Stimulated activated CD4-positive, alpha-beta T cell treated with anti-CD3 and anti-CD28 coated beads, Interleukin-2, amount 100 ng/mL, for 24 hours (primary cell): Measurements from ENCODE around the gene HMGB1.

ENCODE experiments used
- DNase-seq, 2 donors: peaks; one replicate each; pipeline ENCODE4 v3.0.0-alpha.2; 2020

Gene HMGB1

DNA sequence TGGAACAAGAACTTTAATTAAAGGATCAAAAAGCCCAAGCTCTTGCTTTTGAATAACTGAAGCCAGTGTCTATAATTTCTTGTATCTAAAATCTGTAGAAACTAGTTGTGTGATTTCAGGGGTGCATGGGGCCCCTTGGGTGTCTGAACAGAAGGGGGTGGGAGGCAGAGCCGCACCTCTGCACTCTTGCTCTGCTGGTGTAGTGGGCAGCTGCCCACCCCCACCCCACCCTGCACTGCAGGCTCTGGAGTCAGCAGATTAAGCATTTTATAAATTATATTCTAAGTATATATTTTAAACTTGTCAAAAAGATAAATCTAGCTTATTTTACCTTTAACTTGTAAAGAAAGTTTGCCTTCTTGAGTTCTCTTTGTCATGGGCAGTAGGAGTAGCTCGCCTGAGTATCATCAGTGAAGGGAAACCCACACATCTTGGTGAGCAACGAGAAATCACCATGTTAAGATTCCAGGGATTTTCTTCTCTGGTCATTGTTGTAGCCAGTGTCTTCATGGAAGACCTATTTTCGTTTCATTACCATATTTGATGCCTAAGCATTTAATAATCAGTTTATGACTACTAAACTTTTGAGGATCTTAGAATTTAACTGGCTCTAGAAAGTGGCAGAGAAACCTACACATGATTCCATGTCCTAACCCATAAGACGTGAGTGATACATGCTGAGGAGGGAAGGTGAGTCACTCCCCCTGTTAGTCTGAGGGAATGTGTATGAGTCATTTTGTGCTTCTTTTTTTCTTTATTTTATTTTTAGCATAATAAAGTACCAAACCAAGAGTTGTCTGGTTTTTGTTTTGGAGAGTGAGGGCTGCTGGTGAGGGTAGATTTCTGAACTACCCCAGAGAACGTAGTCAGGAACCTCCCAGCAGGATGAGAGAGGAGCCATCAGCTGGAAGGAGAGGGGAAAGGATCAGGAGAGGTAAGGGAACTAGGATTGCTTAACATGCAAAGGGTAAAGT is 35.7 kb downstream of the HMGB1 start:
- DNase-seq, result peak in 1 of 2 donors; percentile 52

DNA sequence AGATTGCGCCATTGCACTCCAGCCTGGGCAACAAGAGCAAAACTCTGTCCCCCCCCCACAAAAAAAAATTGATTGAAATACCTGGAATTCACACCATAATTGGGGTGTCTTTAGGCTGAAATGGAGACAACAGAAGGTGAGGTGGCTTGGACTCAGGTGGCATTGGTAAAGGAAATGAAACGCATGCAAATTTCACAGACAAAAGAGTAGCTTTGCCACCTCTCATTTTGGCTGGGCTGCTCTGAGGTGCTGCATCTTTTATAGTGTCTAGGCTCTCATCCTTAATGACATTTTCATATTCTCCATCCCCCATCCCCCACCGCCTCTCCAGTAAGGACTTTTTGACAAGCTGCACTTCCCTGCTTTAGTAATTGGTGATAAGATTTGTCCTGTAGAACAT is 36.5 kb downstream of the HMGB1 start:
- DNase-seq, result no peak

DNA sequence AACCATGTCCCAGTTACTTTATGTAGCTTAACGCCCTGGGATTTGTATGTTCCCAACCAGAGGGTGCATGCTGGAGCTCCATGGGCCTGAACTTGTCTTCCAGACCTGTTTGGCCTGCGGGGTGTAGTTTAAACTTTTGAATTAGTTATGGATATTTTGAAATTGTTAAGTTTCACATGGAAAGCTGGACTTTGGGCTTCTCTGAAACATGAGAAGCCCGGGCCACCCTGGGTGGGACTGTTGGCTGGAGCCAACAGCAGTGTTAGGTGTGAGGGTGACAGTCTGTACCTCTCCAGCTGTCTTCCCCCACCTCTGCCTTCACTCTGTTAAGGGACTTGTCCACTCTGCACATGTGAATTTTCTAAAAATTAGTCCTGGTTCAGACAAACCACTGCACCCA is 41.8 kb downstream of the HMGB1 start:
- no peak for DNase-seq

DNA sequence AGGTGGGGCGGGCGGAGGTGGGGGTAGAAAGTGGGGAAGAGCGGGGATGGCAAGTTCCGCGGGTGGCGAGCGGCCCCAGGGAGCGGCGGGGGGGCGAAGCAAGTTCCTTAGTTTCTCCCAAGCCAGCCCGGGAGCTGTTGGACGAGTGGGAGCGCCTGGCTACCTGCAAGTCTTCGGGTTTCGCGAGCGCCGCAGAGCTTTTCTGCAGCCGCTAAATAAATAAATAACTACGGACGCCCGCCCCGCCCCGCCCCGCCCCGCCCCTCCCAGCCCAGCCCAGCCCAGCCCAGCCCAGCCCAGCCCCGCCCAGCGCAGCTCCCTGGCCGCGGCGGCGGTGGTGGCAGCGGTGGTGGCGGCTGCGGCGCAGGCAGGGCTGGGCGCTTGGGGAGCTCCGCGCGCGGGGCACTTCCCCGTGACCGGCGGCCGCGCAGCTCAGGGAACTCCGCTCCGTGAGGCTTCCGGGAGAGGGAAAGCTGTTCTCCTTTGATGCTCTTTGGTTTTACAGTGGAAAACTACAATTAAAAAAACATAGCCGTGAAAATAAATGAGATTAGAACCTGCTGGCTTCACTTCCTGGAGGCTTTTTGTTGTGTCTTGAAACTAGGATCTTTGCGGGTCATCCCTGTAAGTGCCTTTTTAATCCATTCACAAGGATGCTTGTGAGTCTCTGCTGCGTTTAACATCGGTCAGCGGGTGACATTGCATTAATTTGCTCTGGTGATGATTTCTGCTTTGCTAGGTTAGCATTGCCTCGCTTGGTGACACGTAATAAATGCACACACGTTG is 43.5 kb downstream of the HMGB1 start, which contains the start of gene UBE2L5:
UBE2L5 (plus strand) TSS at position 440 of the 786 bp plus-strand sequence. CDS start 5,498 bp downstream, outside the sequence.
- peak; percentile 72 to 78 for DNase-seq

DNA sequence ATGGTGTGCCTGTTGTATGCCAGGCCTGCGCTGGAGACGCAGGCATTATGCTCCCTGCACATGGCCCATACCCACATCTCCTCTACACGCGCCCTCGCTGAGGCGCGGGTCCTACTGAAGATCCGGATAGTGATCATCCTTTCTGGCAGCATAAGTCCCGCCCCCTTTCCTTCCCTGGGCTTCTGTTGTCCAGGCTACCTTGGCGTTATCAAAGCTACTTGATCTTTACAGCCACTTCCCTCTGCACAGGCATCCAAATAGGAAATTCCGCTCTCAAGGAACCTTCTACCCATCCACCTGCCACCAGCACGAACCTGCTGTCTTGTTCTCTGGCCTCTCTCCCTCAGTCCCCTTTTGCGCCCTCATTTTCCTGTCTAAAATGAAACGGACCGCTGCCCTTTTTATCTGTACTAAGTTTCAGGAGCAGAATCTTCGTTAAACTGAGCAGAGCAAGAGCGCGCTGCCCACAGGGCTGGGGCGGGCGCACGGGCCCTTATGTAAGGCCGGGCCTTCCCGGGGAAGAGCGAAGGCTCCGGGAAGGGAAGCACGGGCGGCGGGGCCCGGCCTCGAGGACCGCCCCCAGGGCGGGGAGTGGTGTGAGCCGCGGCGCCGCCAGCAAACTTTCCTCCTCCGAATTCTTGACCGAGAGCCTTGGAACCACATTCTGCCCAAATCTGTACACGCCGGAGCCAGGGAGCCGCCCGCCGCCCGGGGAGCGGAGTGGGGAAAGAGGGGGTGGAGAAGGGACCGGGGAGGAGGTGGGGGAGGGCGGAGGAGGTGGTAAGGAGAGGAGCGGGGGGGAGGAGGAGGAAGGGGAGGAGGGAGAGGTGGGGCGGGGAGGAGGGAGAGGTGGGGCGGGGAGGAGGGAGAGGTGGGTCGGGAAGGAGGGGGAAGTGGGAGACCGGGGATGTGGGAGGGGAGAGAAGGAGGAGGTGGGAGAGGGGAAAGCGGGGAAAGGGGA is 44.4 kb downstream of the HMGB1 start:
- peak; percentile 32 to 53 for DNase-seq

DNA sequence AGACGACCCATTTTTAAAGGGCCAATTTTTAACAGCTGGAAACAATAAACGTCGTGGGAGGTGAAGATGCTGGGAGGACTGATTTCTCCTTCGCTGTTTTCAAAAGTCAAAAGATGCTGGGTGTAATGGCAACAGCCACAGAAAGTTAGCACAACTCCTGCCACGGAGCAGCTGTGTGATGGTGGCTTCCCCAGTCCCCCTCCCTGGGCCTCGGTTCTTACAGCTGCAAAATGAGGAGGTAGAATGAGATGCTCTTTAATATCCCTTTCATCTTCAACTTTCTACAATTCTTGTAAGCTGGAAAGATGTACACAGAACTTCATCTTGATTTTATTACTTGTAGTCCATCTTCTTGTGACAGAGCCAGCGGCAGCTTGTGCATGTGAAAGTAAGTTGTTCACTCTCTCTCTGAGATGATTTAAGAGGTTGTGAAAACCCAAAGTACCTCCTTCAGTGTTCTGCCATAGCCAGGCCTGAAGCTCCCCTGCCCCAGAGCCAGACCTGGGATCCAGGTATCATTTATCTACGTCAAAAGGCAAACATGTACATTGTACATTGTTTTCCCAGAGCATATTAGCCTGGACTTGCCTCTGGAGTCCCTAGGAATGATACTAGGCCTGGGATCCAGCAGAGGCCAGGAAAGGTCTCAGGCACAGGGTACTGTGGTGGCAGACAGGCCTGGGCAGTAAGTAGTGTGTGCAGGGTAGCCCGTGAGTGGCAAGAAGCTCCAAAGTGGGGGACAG is 46.8 kb downstream of the HMGB1 start:
- no peak for DNase-seq

DNA sequence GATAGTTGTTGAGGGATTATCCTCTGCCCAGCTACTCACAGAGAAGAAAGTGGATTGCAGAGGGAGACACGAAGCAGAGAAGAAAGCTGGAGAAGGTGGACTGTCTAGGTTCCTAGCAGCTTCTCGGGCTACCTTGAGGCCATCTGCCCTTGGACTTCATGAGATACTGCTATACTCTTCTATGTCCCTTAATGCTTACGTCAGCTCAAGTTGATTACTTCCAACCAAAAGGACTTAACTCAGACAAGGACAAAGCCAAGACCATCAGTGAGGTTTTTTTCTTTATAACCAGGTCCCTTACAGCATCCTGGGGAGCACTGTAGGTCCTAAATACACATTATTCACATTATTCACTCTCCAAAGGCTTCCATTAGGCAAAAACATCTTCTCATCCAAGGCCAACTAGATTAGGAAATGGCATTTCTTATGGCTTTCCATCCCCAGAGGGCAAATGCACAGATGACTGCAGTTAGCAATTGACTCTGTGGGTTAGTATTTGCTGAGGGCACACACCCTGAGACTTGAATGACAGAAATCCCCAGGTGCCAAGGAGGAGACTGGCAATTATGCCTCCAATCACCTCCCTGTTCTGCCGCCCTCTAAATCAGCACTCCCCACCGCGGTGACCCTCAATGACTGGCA is 47.5 kb downstream of the HMGB1 start:
- DNase-seq, result no peak

DNA sequence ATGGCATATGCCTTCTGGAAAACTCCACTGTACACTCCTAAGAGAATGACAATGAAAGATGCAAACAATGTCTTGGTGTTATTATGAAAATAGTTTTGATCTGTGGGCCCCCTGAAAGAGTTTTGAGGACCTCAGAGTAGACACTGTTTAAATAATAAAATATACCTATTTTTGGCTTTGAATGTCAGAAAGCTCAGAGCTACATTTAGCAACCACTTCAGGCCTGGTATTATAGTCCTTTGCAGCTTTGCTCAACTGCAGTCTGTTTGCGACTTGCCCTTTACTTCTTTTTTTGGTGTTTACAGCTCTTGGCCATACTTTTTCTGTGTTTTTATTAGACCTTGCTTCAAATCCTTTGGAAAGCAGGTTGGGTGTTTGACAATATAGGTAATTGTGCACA is 49.3 kb downstream of the HMGB1 start:
- DNase-seq, result no peak

DNA sequence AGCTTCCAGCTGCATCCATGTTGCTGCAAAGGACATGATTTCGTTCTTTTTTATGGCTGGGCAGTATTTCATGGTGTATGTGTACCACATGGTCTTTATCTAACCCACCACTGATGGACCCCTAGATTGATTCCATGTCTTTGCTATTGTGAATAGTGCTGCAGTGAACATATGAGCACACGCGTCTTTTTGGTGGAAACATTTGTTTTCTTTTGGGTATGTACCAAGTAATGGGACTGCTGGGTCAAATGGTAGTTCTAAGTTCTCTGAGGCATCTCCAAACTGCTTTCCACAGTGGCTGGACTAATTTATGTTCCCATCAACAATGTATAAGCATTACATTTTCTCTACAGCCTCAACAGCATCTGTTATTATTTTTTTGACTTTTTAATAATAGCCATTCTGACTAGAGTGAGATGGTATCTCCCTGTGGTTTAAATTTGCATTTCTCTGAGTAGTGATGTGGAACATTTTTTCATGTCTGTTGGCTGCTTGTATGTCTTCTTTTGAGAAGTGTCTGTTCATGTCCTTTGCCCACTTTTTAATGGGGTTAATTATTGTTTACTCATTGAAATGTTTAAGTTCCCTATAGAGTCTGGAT is 50.2 kb downstream of the HMGB1 start:
- no peak for DNase-seq

DNA sequence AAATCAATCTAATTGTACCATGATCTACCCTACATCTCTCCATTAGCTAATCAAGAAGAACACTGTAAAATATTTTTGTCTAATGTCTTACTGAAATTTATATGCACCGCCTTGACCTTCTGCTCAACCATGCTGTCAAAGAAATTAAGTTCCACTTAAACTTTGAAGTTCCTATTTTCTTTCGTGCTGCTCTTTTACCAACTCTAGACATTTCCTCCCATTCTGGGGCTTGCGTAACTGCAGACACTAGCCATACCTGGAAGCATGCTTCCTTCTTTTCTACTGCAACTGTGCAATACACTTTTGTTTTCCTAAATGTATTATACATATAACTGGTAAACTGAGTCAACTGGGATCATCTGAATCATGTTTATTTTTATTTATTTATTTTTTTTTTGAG is 51.9 kb downstream of the HMGB1 start:
- DNase-seq, result no peak

DNA sequence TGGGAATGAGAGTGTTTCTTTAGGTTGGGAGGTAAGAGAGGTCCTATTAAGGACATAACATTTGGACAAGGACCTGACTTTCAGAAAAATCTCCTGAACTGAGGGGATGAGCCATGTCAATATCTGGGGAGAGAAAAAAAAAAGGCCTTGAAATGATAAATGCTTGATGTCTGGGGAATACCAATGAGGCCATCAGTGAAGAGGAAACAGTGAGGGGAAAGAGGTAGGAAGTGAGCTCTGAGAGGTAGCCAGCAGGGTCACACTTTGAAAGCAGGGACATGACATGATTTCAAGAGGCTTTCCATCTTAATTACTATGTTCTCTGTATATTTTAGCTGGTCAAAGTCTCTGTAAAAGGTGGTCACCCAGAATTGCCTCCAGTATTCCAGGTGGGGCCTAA is 53.4 kb downstream of the HMGB1 start:
- no peak for DNase-seq

DNA sequence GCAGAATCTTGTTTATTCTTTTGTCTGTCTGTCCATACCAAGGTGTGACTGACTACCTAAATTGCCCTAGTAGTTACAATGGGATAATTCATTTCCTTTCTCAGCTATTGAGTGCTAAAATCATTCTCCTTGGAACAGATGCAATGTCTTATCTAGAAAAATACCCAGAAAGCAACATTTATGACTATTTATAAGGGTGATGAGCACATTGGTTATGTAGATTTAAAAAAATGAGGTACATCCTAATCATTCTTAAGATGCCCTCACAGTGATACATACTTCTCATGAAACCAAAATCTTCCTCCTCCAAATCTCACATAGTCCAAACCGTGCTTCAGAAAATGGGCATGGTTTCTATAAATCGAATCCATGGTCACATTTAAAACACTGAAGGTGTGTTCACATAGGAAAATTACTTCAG is 55.0 kb downstream of the HMGB1 start:
- DNase-seq, result no peak

DNA sequence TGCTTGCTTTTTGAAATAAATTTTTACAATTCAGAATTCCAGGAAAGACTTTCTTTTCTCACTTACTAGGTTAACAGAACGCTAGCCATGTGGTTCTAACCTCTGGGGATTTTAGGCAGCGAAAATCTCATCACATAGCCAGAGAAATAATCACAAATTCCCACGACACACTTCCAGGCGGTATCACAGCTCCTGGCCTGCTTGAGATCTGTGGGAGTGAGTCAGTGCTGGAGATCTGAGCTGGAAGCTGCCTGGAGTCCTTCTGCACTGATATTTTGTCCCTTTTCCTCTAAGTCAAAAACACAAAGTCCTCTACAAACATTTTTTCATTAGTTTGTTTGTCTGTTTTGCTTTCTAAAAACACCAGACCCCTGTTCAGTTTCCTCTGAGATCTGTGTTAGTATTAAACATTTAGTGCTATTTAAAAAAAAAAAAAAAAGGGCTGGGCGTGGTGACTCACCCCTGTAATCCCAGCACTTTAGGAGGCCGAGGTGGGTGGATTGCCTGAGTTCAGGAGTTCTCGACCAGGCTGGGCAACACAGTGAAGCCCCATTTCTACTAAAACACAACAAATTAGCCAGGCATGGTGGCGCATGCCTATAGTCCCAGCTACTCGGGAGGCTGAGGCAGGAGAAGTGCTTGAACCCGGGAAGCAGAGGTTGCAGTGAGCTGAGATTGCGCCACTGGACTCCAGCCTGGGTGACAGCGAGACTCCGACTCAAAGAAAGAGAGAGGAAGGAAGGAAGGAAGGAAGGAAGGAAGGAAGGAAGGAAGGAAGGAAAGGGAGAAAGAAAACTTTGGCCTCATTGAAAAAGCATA is 55.6 kb downstream of the HMGB1 start:
- DNase-seq, result no peak

DNA sequence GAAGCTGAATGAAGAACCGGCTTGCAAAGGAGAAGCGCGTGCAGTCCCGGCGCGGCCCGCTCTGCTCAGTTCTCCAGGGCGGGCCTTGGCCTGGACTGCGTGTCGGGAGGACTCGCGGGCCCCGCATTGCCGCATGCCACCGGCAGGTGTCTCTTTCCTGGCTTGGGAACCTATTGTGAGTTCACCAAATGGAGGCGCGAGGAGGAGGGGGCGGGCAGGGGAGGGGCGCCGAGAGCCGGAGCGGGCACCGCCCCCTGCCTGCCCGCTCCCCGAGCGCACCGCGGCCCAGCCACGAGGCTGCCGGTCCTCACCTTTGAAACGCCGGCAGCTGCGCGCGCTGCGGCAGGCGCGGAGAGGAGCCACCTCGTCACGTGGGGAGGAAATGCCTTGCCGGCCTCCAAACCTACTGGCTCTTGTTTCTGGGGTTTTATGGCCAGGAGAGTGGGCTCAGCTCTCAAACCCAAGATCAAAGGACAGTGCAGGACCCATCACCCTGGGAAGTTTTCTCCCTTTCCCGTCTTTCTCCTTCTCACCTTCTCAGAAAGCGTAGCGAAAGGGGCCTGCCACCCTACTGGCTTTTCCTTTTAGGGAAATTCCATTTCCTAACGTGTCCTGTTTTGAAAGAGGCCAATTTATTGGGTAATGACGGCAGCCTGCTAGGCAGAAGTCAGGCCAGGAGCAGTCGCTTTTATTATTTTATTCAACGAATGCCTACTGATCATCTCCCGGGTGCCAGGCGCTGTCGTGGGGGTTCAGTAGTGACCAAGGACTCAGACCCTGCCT is 57.2 kb downstream of the HMGB1 start:
- DNase-seq, result peak; percentile 95 to 96

DNA sequence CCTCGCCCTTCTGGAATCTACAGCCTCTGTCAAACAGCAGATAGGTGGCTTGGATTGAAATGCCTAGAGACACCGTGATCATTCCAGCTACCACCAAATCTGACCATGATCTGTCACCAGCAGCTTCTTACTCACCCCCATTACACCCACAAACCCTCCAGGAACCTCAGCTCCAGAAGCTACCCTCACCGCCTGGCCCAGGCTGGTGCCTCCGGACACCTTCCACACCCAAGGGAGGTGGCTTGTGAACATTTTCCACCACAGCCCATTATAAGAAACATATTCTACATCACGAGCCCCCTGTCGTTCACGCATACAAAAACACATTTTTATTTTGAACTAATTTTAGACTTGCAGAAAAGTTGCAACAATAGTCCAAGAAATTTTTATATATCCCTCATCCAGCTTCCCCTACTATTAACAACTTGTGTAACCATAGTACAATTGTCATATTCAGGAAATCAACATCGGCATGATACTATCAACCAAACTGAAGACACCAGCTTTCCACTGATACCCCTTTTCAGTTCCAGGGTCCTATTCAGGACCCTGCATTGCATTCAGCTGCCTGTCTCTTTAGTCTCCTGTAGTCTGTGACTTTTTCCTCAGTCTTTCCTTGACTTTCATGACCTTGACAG is 58.8 kb downstream of the HMGB1 start:
- DNase-seq, result no peak
